T-helper 17 cell (primary cell): ENCODE measurements around the gene PDE1A. TPM values are rescaled to one million over a fixed set of nuclear protein-coding genes. Genes with fewer than 3 reads are reported as not detected.

Experiments
- ATAC-seq: fragments of 150-1000 bp; cut with Tn5 transposase; 2 replicates; pipeline ENCODE4 v1.10.0; 2021; ENCODE audit warnings: mild to moderate bottlenecking, moderate library complexity
- DNase-seq, 3 donors: peaks; one replicate each; pipeline versions ENCODE4 v3.0.0 to v3.0.0-alpha.2; 2020 to 2021
- H3K9me3 ChIP-seq: one replicate; pipeline ENCODE4 v1.7.0; 2013; ENCODE audit warnings: low read length, mild to moderate bottlenecking; ENCODE audit not compliant: control insufficient read depth, poor library complexity, severe bottlenecking
- H3K27ac Mint-ChIP-seq: one replicate; pipeline ENCODE4 v1.8.0; 2022; ENCODE audit warnings: mild to moderate bottlenecking, moderate library complexity, mixed read lengths
- H3K27me3 Mint-ChIP-seq: one replicate; pipeline ENCODE4 v1.8.0; 2022; ENCODE audit warnings: mixed read lengths
- H3K36me3 Mint-ChIP-seq: one replicate; pipeline ENCODE4 v1.8.0; 2022; ENCODE audit warnings: low read depth, mixed read lengths
- H3K4me1 Mint-ChIP-seq: one replicate; pipeline ENCODE4 v1.8.0; 2022; ENCODE audit warnings: mild to moderate bottlenecking, mixed read lengths
- H3K4me3 Mint-ChIP-seq: one replicate; pipeline ENCODE4 v1.8.0; 2022; ENCODE audit warnings: mild to moderate bottlenecking, moderate library complexity, mixed read lengths
- total RNA-seq, 4 donors: library from RNA in 2 of 4; stranded (reverse) in 2 of 4; gene quantifications; one replicate each; pipeline ENCODE4 v1.2.3 and lab custom pipeline; 2022 to 2026

The PDE1A gene
- total RNA-seq, 2 donors from 2014 or later = not detected

GRCh38 chr2:182361477-182361876, 65.4 kb downstream of the PDE1A start:
- Mint-ChIP-seq H3K36me3 (no peaks in the 10 kb centered on the region), H3K27ac (no peak overlapping the region), H3K27me3 (no peaks in the 10 kb centered on the region), H3K4me3 (no peak overlapping the region), H3K4me1 (no peaks in the 10 kb centered on the region)
- H3K9me3 ChIP-seq = no peaks in the 10 kb centered on the region
- DNase-seq = no peak
- no peak for ATAC-seq

- DNase-seq = no peak
- no peaks in the 10 kb centered on the region for H3K27me3 Mint-ChIP-seq
- H3K27ac Mint-ChIP-seq = no peak overlapping the region
- H3K36me3 Mint-ChIP-seq = no peaks in the 10 kb centered on the region
- no peak for ATAC-seq
- no peak overlapping the region for H3K4me3 Mint-ChIP-seq
- H3K9me3 ChIP-seq = no peaks in the 10 kb centered on the region
- no peaks in the 10 kb centered on the region for H3K4me1 Mint-ChIP-seq
Measured at GRCh38 chr2:182360663-182361260, 66.1 kb downstream of the PDE1A start.

- no peak overlapping the region for H3K4me3 Mint-ChIP-seq
- H3K27ac Mint-ChIP-seq = no peak overlapping the region
- DNase-seq = no peak
- no peaks in the 10 kb centered on the region for H3K27me3 Mint-ChIP-seq
- H3K4me1 Mint-ChIP-seq = no peaks in the 10 kb centered on the region
- ATAC-seq = no peak
- H3K36me3 Mint-ChIP-seq = no peaks in the 10 kb centered on the region
- H3K9me3 ChIP-seq = no peaks in the 10 kb centered on the region
Measured at GRCh38 chr2:182359990-182360662, 66.7 kb downstream of the PDE1A start.

- Mint-ChIP-seq H3K4me3 (no peak overlapping the region), H3K36me3 (no peaks in the 10 kb centered on the region)
Measured at GRCh38 chr2:182359027-182359989, 67.5 kb downstream of the PDE1A start.

GRCh38 chr2:182358601-182359000, 68.2 kb downstream of the PDE1A start:
- Mint-ChIP-seq H3K27me3 (no peaks in the 10 kb centered on the region), H3K27ac (no peak overlapping the region), H3K4me1 (no peaks in the 10 kb centered on the region), H3K4me3 (no peak overlapping the region), H3K36me3 (no peaks in the 10 kb centered on the region)
- DNase-seq = no peak
- H3K9me3 ChIP-seq = no peaks in the 10 kb centered on the region
- no peak for ATAC-seq

More at GRCh38 chr2:182359027-182359989, 67.5 kb downstream of the PDE1A start:
- no peak for DNase-seq
- no peaks in the 10 kb centered on the region for H3K9me3 ChIP-seq
- ATAC-seq = no peak
- no peaks in the 10 kb centered on the region for H3K4me1 Mint-ChIP-seq
- no peaks in the 10 kb centered on the region for H3K27me3 Mint-ChIP-seq
- no peak overlapping the region for H3K27ac Mint-ChIP-seq

GRCh38 chr2:182355815-182356214, 71.0 kb downstream of the PDE1A start:
- Mint-ChIP-seq H3K36me3 (no peaks in the 10 kb centered on the region), H3K4me3 (no peak overlapping the region), H3K27ac (no peak overlapping the region), H3K27me3 (no peaks in the 10 kb centered on the region), H3K4me1 (no peaks in the 10 kb centered on the region)
- H3K9me3 ChIP-seq = no peaks in the 10 kb centered on the region
- no peak for ATAC-seq
- DNase-seq = no peak

- no peaks in the 10 kb centered on the region for H3K27me3 Mint-ChIP-seq
- no peaks in the 10 kb centered on the region for H3K36me3 Mint-ChIP-seq
- H3K4me3 Mint-ChIP-seq = no peak overlapping the region
- H3K9me3 ChIP-seq = no peaks in the 10 kb centered on the region
- DNase-seq = no peak
- H3K27ac Mint-ChIP-seq = no peak overlapping the region
- ATAC-seq = no peak
- no peaks in the 10 kb centered on the region for H3K4me1 Mint-ChIP-seq
Measured at GRCh38 chr2:182351427-182351826, 75.4 kb downstream of the PDE1A start.

- Mint-ChIP-seq H3K27me3 (no peaks in the 10 kb centered on the region), H3K36me3 (no peaks in the 10 kb centered on the region), H3K4me3 (no peak overlapping the region), H3K4me1 (no peaks in the 10 kb centered on the region), H3K27ac (no peak overlapping the region)
- no peak for ATAC-seq
- no peaks in the 10 kb centered on the region for H3K9me3 ChIP-seq
- DNase-seq = no peak
Measured at GRCh38 chr2:182349268-182349667, 77.6 kb downstream of the PDE1A start.

- Mint-ChIP-seq H3K4me3 (no peak overlapping the region), H3K27ac (no peak overlapping the region), H3K4me1 (no peaks in the 10 kb centered on the region), H3K27me3 (no peaks in the 10 kb centered on the region), H3K36me3 (no peaks in the 10 kb centered on the region)
- no peaks in the 10 kb centered on the region for H3K9me3 ChIP-seq
- DNase-seq (no peak), ATAC-seq (no peak)
Measured at GRCh38 chr2:182345384-182345783, 81.5 kb downstream of the PDE1A start.

- no peaks in the 10 kb centered on the region for H3K4me1 Mint-ChIP-seq
- no peak for ATAC-seq
- H3K36me3 Mint-ChIP-seq = no peaks in the 10 kb centered on the region
- H3K27me3 Mint-ChIP-seq = no peaks in the 10 kb centered on the region
- H3K27ac Mint-ChIP-seq = no peak overlapping the region
- H3K9me3 ChIP-seq = no peaks in the 10 kb centered on the region
- DNase-seq = no peak
- no peak overlapping the region for H3K4me3 Mint-ChIP-seq
Measured at GRCh38 chr2:182330451-182331305, 96.2 kb downstream of the PDE1A start.

GRCh38 chr2:182324665-182325064, 102.2 kb downstream of the PDE1A start:
- no peaks in the 10 kb centered on the region for H3K27me3 Mint-ChIP-seq

GRCh38 chr2:182321096-182321495, 105.7 kb downstream of the PDE1A start:
- ATAC-seq (no peak), DNase-seq (no peak)
- Mint-ChIP-seq H3K27ac (no peak overlapping the region), H3K4me3 (no peak overlapping the region), H3K4me1 (no peaks in the 10 kb centered on the region), H3K27me3 (no peaks in the 10 kb centered on the region), H3K36me3 (no peaks in the 10 kb centered on the region)
- no peaks in the 10 kb centered on the region for H3K9me3 ChIP-seq

More at GRCh38 chr2:182324665-182325064, 102.2 kb downstream of the PDE1A start:
- Mint-ChIP-seq H3K4me3 (no peak overlapping the region), H3K27ac (no peak overlapping the region), H3K4me1 (no peaks in the 10 kb centered on the region), H3K36me3 (no peaks in the 10 kb centered on the region)
- no peaks in the 10 kb centered on the region for H3K9me3 ChIP-seq
- DNase-seq = no peak
- no peak for ATAC-seq
